WTC11 (cell line): ENCODE measurements around the gene MYO5B.

Source experiments
- ATF1 ChIP-seq: sonication (generic); formaldehyde crosslinking; IDR thresholded peaks from 2 replicates; pipeline ENCODE4 v1.8.1; 2023; ENCODE audit warnings: mild to moderate bottlenecking, moderate library complexity, missing genetic modification reagents
- PRRX2 ChIP-seq: fragments of 250-450 bp; sonication (Bioruptor Pico); IDR thresholded peaks from 2 replicates; pipeline ENCODE4 v1.8.0; 2021; ENCODE audit warnings: mild to moderate bottlenecking
- ZNF263 ChIP-seq: sonication (generic); formaldehyde crosslinking; IDR thresholded peaks from 2 replicates; pipeline ENCODE4 v1.8.1; 2022; ENCODE audit warnings: low read depth, mild to moderate bottlenecking, moderate library complexity, missing genetic modification reagents
- TF ChIP-seq, protein P1 (sequence below): fragments of 200-600 bp; IDR thresholded peaks from 2 replicates; pipeline ENCODE4 v1.8.0; 2022; ENCODE audit warnings: antibody characterized with exemption

- TF ChIP-seq ATF1 (CRISPR knock-in tag) (no peak), PRRX2 (CRISPR knock-in tag) (no peak), ZNF263 (CRISPR knock-in tag) (no peak)
- TF ChIP-seq, protein P1, sequence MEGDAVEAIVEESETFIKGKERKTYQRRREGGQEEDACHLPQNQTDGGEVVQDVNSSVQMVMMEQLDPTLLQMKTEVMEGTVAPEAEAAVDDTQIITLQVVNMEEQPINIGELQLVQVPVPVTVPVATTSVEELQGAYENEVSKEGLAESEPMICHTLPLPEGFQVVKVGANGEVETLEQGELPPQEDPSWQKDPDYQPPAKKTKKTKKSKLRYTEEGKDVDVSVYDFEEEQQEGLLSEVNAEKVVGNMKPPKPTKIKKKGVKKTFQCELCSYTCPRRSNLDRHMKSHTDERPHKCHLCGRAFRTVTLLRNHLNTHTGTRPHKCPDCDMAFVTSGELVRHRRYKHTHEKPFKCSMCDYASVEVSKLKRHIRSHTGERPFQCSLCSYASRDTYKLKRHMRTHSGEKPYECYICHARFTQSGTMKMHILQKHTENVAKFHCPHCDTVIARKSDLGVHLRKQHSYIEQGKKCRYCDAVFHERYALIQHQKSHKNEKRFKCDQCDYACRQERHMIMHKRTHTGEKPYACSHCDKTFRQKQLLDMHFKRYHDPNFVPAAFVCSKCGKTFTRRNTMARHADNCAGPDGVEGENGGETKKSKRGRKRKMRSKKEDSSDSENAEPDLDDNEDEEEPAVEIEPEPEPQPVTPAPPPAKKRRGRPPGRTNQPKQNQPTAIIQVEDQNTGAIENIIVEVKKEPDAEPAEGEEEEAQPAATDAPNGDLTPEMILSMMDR, result no peak
Measured at GRCh38 chr18:49960376-49960775, 234.6 kb downstream of the MYO5B start.
